HPDE6-E6E7 (cell line): ENCODE measurements around the gene CPNE8.

ENCODE experiments used
- DNase-seq: peaks from one replicate; pipeline ENCODE4 v3.0.0; 2011; ENCODE audit warnings: missing footprints; ENCODE audit errors: extremely low spot score

Gene CPNE8

GRCh38 chr12:38728894-38729293, 176.5 kb downstream of the CPNE8 start:
- no peak for DNase-seq

DNA sequence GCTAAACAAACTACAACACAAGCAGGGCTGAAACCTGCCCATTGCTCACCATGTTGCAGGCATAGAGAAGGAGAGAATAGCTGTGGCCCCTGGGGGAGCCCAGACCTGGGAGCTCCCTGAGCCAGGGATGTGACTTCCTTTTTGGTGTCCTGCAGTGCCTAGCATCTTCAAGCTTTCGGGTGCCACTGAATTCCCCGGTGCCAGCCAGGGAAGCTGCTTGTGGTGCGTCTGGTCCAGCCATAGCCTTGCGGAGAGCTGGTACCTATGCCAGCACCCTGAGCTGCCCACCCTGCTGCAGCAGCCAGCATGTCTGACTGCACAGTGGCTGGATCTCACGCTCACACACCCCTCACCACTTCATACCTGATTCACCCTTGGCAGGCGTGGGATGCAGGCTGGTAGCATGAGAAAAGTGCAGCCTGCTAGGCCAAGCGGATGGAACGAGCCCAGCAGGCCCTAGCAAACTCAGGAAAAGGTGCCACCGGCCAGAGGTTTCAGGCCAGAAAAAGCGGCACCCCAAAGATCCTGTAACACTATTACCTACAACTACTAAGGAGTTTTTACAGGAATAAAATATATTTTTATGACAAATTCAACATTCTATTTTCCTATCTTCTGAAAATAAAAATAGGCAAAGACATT, 183.7 kb downstream of the CPNE8 start:
- no peak for DNase-seq

GRCh38 chr12:38720661-38721060, 184.7 kb downstream of the CPNE8 start:
- DNase-seq = no peak

- DNase-seq = no peak
Measured at GRCh38 chr12:38713294-38713693, 192.1 kb downstream of the CPNE8 start.

DNA sequence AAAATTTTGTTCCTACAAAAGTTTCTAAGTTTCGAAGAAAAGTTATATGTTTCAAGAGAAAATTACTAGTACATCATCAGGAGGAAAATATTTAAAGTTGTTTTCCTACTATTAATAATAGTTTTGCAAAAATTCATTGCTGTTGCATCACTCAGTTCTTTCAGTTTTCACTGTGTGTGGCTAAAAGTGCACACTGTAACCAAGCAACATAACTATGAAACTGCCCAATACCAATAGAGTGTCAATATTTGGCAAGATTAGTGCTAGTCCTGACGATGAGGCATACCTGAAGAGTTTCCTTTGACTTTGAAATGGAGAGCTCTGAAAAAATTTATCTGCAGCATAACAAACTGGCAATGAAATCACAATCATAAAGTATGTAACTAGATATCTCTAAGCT, 194.3 kb downstream of the CPNE8 start:
- DNase-seq = no peak

- no peak for DNase-seq
Measured at GRCh38 chr12:38708466-38708865, 196.9 kb downstream of the CPNE8 start.

DNA sequence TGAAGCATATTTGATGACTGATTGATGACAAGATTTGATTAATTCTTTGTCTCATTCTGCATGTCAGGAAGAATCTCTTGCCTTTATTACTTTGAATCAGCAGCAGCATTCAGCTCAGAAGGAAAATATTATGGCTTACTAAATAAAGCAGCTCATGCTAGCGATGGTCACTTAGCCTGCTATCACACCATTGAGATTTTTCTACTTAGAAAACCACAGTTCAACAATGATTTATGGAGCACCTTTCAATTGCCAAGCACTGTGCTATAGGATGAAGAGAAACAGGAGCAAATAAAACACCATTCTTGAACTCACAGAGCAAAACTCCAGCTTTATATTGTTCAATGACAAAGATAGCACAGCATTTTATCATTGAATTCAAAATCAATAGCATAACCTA, 197.7 kb downstream of the CPNE8 start:
- no peak for DNase-seq

GRCh38 chr12:38697289-38697688, 208.1 kb downstream of the CPNE8 start:
- no peak for DNase-seq

- DNase-seq = no peak
Measured at GRCh38 chr12:38695057-38695456, 210.3 kb downstream of the CPNE8 start.

DNA sequence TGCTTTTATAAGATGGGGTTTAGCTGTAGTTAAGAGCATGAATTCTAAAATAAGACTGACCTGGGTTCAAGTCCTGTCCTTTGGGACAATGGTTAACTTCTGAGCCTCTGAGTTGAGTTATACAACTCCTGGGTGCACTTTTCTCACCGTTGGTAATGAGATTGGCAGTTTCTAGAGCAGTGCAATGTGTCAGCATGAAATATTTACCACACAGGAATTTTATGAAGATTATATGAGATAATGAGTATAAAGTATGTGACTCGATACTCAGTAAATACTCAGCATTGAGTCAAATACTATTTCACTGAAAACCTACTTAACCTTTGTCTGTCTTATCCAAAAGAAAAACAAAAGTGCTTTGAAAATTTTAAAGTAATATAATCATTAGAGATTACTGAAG, 214.2 kb downstream of the CPNE8 start:
- no peak for DNase-seq

- no peak for DNase-seq
Measured at GRCh38 chr12:38690646-38691045, 214.7 kb downstream of the CPNE8 start.

DNA sequence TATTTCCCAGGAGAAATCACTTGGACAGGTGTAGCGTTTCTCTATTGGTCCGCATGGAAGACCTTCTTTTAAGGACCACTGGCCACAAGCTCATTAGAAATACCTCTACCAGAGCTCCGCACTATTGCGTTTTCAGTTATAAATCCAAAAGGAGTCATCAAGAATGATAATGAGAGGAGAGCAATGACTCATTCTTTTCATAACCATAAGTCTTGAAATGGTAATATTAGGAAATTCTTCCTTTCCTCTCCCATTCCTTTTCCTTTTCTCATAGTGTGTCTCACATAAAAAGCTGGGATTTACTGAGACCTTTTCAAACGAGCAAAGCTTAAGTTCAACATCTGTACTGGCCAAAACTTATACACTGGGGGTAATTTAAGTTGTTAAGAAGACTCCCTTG, 215.7 kb downstream of the CPNE8 start:
- no peak for DNase-seq

GRCh38 chr12:38689195-38689594, 216.2 kb downstream of the CPNE8 start:
- no peak for DNase-seq

DNA sequence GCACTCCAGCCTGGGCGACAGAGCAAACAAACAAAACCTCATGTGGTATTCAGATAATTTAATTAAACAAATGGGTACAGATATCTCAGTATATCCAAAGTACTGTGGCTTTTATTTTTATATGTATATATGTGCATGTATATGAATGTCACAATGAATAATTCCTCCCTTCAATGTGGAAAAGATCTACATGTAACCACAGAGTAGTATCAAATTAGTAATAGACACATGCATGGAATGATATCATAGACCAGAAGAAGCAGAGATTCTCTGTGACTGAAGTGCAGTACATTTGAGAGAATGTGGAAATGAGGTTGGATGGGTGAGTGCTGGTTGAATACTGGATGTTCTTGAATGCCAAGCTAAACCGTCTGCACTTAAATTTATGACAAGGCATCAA, 222.9 kb downstream of the CPNE8 start:
- no peak for DNase-seq

- DNase-seq = no peak
Measured at GRCh38 chr12:38669530-38669929, 235.9 kb downstream of the CPNE8 start.

DNA sequence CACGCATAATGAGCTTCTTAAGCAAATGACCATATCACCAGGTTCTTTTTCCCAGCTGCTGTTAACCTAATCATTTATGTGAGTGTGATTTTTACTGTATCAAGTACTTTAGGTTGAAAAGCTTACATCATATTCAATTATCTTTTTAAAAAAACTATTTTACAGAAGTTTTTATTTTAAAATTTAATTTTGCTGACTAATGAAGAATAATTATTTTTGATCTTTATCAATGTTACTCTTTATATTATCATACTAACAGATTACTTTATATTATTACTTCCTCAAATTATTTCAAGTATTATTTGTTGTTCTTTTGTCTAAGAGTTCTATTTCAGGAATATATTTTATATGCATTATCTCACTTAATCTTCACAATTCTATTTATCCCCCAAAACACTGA, 236.3 kb downstream of the CPNE8 start:
- DNase-seq = no peak

DNA sequence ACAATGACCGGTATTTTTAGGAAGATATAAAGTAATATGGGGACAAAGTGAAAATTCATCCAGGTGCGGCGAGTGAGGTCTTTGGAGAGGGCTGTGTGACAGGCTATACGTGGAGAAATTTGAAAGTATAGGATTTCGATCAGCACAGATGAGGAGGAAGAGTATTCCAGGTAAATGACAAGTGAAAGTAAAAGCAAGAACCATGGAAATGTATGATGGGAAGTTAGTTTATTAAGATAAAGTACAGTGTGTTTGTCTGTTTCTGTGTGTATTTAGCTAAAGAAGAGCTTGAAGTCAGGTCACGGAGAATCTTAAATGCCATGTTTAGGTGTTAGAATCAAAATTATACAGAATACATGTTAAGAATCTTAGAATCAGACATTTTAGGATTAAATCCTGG, 239.0 kb downstream of the CPNE8 start:
- no peak for DNase-seq

GRCh38 chr12:38664661-38665269, 240.6 kb downstream of the CPNE8 start:
- peak; percentile 6 for DNase-seq

GRCh38 chr12:38662829-38663228, 242.6 kb downstream of the CPNE8 start:
- no peak for DNase-seq

- no peak for DNase-seq
Measured at GRCh38 chr12:38653650-38654049, 251.7 kb downstream of the CPNE8 start.

DNA sequence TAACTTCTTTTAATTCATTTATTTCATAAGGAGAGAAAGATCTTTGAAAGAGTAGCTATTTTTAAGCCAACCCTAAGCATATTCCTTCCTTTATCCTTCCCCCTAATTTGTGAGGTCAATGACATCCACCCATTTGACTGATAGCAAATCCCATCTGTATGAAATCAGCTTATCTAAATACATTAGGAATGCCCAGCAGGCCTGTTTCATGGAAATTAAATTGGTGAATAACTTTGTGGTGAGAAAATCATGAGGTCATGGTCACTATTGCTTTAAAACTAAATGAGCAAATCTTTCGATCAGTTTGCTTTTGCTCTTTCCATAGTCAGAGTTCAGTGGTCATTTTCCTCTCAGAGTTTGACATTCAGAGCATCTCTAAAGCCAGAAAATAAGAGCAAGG, 256.6 kb downstream of the CPNE8 start:
- DNase-seq = no peak

DNA sequence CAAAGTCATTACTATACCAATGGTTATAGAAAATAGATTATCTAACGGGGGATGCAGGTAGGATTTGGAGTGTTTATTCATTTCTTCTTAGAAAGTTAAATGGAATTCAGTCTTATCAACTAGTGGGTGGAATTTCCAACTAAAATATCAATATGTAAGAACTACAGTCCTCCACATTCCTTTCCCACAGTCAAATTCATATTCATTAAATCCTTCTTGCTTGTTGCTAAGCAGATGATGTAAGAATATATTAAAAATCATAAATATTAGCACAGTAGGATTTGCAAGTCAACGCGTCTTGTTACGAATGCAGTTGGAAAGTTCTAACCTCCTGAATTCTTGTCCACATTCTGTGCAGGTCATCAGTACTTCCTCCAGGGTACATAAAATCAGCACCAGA, 259.2 kb downstream of the CPNE8 start:
- DNase-seq = no peak

DNA sequence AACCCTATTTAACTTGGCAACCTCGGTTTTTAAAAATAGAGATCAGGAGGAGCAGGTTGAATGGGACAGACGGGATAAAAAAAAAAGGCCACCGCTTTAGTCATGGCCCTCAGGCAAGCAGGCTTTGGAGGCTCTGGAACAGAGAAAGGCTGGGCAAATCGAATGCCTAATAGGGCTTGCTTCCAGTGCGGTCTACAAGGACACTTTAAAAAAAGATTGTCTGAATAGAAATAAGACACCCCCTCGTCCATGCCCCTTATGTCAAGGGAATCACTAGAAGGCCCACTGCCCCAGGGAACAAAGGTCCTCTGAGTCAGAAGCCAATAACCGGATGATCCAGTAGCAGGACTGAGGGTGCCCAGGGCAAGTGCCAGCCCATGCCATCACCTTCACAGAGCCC, 265.8 kb downstream of the CPNE8 start:
- DNase-seq = no peak

GRCh38 chr12:38638401-38638800, 267.0 kb downstream of the CPNE8 start:
- DNase-seq = no peak
